Smooth muscle cell (in vitro differentiated cells): ENCODE results near the gene ABTB2. TPM values are rescaled to one million over a fixed set of nuclear protein-coding genes. Genes with fewer than 3 reads are reported as not detected.

ENCODE experiments used
- DNase-seq: peaks from one replicate; lab custom pipeline; 2025; ENCODE audit not compliant: unreplicated experiment; lab: John Stamatoyannopoulos, UW
- H2AFZ ChIP-seq: fragments of 200-600 bp; sonication (generic); 2 replicates; pipeline ENCODE4 v1.6.0; 2016; ENCODE audit warnings: antibody characterized with exemption, low read depth, mild to moderate bottlenecking
- H3F3A ChIP-seq: fragments of 200-600 bp; sonication (generic); 2 replicates; pipeline ENCODE4 v1.6.0; 2017; ENCODE audit warnings: antibody characterized with exemption, low read depth
- H3K27ac ChIP-seq: fragments of 200-600 bp; sonication (generic); 2 replicates; pipeline ENCODE4 v1.5.1; 2016; ENCODE audit warnings: low read depth, mild to moderate bottlenecking
- H3K27me3 ChIP-seq: fragments of 200-600 bp; sonication (generic); 2 replicates; pipeline ENCODE4 v1.6.1; 2016; ENCODE audit warnings: low read depth, mild to moderate bottlenecking
- H3K36me3 ChIP-seq: fragments of 200-600 bp; sonication (generic); 2 replicates; pipeline ENCODE4 v1.5.1; 2016; ENCODE audit warnings: low read depth
- H3K4me1 ChIP-seq: fragments of 200-600 bp; sonication (generic); 2 replicates; pipeline ENCODE4 v1.5.1; 2016; ENCODE audit warnings: low read depth
- H3K4me2 ChIP-seq: fragments of 200-600 bp; sonication (generic); 2 replicates; pipeline ENCODE4 v1.6.0; 2016; ENCODE audit warnings: mild to moderate bottlenecking
- H3K4me3 ChIP-seq: fragments of 200-600 bp; sonication (generic); 2 replicates; pipeline ENCODE4 v1.5.1; 2016; ENCODE audit warnings: mild to moderate bottlenecking
- H3K79me2 ChIP-seq: fragments of 200-600 bp; sonication (generic); 2 replicates; pipeline ENCODE4 v1.6.0; 2016; ENCODE audit warnings: low read depth, mild to moderate bottlenecking
- H3K9ac ChIP-seq: fragments of 200-600 bp; sonication (generic); 2 replicates; pipeline ENCODE4 v1.6.0; 2016; ENCODE audit warnings: low read depth
- H3K9me3 ChIP-seq: fragments of 200-600 bp; sonication (generic); replicated peaks from 2 replicates; pipeline ENCODE4 v1.5.1; 2016; ENCODE audit warnings: low read depth
- H4K20me1 ChIP-seq: fragments of 200-600 bp; sonication (generic); 2 replicates; pipeline ENCODE4 v1.6.0; 2016; ENCODE audit warnings: low read depth
- CTCF ChIP-seq: fragments of 200-600 bp; sonication (generic); IDR thresholded peaks from 2 replicates; pipeline ENCODE4 v1.5.1; 2017; ENCODE audit warnings: borderline replicate concordance, mild to moderate bottlenecking, antibody characterized with exemption; ENCODE audit not compliant: insufficient read depth, poor library complexity, severe bottlenecking
- WGBS: methylation state at CpG from one replicate; pipeline ENCODE4 v1.1.7; 2016; ENCODE audit warnings: low lambda C conversion rate; 5-methylcytosine and 5-hydroxymethylcytosine counted together
- polyA plus RNA-seq: library from polyadenylated mRNA; unstranded; fragments of >200 nt; fragmentation: Nextera tagmentation; extraction: Ambion mirVana; gene quantifications from 2 replicates; pipeline ENCODE4 v1.2.1, GENCODE V29; 2016
- total RNA-seq: library from RNA; depleted of rRNA; stranded (reverse); fragments of >200 nt; gene quantifications from 2 replicates; pipeline ENCODE4 v1.2.3, GENCODE V29; 2014

The ABTB2 gene
- total and polyA plus RNA-seq, 2 experiments from 2014 or later, result 4.3 to 4.9 TPM

- Histone ChIP-seq H3K9me3 (no peaks in the 10 kb centered on the region), H3K9ac (no peak overlapping the region), H3K4me2 (peak overlapping the region; percentile 56), H3K27me3 (no peaks in the 10 kb centered on the region), H3K4me1 (peaks cover 10% of the 10 kb centered on the region), H3K36me3 (no peaks in the 10 kb centered on the region), H4K20me1 (no peaks in the 10 kb centered on the region), H2AFZ (no peak overlapping the region), H3K79me2 (no peaks in the 10 kb centered on the region), H3F3A (peaks cover 8% of the 10 kb centered on the region), H3K4me3 (no peak overlapping the region), H3K27ac (no peak overlapping the region)
- no peak for DNase-seq
- 92% methylated on average over 9 of the region's 9 CpGs for WGBS
- no peak for TF ChIP-seq CTCF
These were observed 178.7 kb downstream of the ABTB2 start for GRCh38 chr11:34179026-34179675.

GRCh38 chr11:34178209-34178821 lies 179.5 kb downstream of the ABTB2 start:
- Histone ChIP-seq H4K20me1 (peaks cover 2% of the 10 kb centered on the region), H3K4me1 (peaks cover 10% of the 10 kb centered on the region), H2AFZ (no peak overlapping the region), H3K4me2 (peak overlapping the region; percentile 10), H3K79me2 (no peaks in the 10 kb centered on the region), H3K27me3 (no peaks in the 10 kb centered on the region), H3K36me3 (no peaks in the 10 kb centered on the region), H3K9me3 (no peaks in the 10 kb centered on the region), H3K4me3 (no peak overlapping the region), H3K9ac (no peak overlapping the region), H3F3A (peaks cover 8% of the 10 kb centered on the region), H3K27ac (no peak overlapping the region)
- no peak for TF ChIP-seq CTCF
- DNase-seq, result no peak
- WGBS, result 81% methylated on average over 10 of the region's 10 CpGs

- H4K20me1 ChIP-seq, result peaks cover 7% of the 10 kb centered on the region
- H2AFZ ChIP-seq, result no peak overlapping the region
- H3K79me2 ChIP-seq, result no peaks in the 10 kb centered on the region
- H3K4me2 ChIP-seq, result peak overlapping the region; percentile 40
- no peak overlapping the region for H3K4me3 ChIP-seq
- 40% methylated on average over 2 of the region's 2 CpGs for WGBS
- no peaks in the 10 kb centered on the region for H3K9me3 ChIP-seq
- TF ChIP-seq CTCF, result no peak
- no peak for DNase-seq
- H3K27me3 ChIP-seq, result no peaks in the 10 kb centered on the region
- H3K27ac ChIP-seq, result no peak overlapping the region
- no peak overlapping the region for H3K9ac ChIP-seq
- no peaks in the 10 kb centered on the region for H3K36me3 ChIP-seq
- H3F3A ChIP-seq, result peaks cover 8% of the 10 kb centered on the region
- peaks cover 10% of the 10 kb centered on the region for H3K4me1 ChIP-seq
These were observed 181.0 kb downstream of the ABTB2 start for GRCh38 chr11:34176751-34177209.
